GM19193 (cell line): ENCODE measurements around the gene IQCK.

ENCODE experiments used
- POLR2A ChIP-seq: IDR thresholded peaks from 4 replicates; pipeline ENCODE4 v1.6.1; 2011; ENCODE audit not compliant: insufficient read depth, insufficient read length; ENCODE audit errors: extremely low read depth

Gene IQCK

GRCh38 chr16:19760356-19761060 lies 42.4 kb downstream of the IQCK start:
- TF ChIP-seq POLR2A, result no peak

- TF ChIP-seq POLR2A, result no peak
Measured at GRCh38 chr16:19765860-19766553, 47.9 kb downstream of the IQCK start.

- TF ChIP-seq POLR2A, result no peak
Measured at GRCh38 chr16:19766554-19766884, 48.4 kb downstream of the IQCK start.

- no peak for TF ChIP-seq POLR2A
Measured at GRCh38 chr16:19766988-19767387, 48.9 kb downstream of the IQCK start.

GRCh38 chr16:19767497-19767896 lies 49.4 kb downstream of the IQCK start:
- no peak for TF ChIP-seq POLR2A

- TF ChIP-seq POLR2A, result no peak
Measured at GRCh38 chr16:19769239-19769638, 51.2 kb downstream of the IQCK start.

- TF ChIP-seq POLR2A, result no peak
Measured at GRCh38 chr16:19771040-19771439, 53.0 kb downstream of the IQCK start.

GRCh38 chr16:19771796-19772195 lies 53.7 kb downstream of the IQCK start:
- no peak for TF ChIP-seq POLR2A

- TF ChIP-seq POLR2A, result no peak
Measured at GRCh38 chr16:19774024-19774423, 56.0 kb downstream of the IQCK start.

GRCh38 chr16:19776147-19776546 lies 58.1 kb downstream of the IQCK start:
- no peak for TF ChIP-seq POLR2A

GRCh38 chr16:19776565-19776964 lies 58.5 kb downstream of the IQCK start:
- TF ChIP-seq POLR2A, result no peak

- TF ChIP-seq POLR2A, result no peak
Measured at GRCh38 chr16:19780321-19780720, 62.2 kb downstream of the IQCK start.

GRCh38 chr16:19781226-19781625 lies 63.2 kb downstream of the IQCK start:
- TF ChIP-seq POLR2A, result no peak

GRCh38 chr16:19783363-19784182 lies 65.5 kb downstream of the IQCK start:
- no peak for TF ChIP-seq POLR2A

GRCh38 chr16:19784183-19784736 lies 66.2 kb downstream of the IQCK start:
- TF ChIP-seq POLR2A, result no peak
